ENCODE data around the gene MCCC1.
"Not testable (repeated sequence)": the region's sequence is repeated elsewhere in the genome, so short reads cannot be mapped to it uniquely, and the experiment has no call there.

Gene MCCC1

DNA sequence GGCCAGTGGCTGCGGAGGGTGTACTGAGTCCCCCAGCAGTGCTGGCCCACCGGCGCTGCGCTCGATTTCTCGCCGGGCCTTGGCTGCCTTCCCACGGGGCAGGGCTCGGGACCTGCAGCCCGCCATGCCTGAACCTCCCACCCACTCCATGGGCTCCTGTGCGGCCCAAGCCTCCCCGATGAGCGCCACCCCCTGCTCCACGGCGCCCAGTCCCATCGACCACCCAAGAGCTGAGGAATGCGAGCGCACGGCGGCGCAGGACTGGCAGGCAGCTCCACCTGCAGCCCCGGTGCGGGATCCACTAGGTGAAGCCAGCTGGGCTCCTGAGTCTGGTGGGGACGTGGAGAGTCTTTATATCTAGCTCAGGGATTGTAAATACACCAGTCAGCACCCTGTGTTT, 1.7 kb upstream of the MCCC1 start:
- DNase-seq = not testable (repeated sequence)

GRCh38 chr3:183100376-183100775, 1.1 kb upstream of the MCCC1 start:
- DNase-seq = no peak

DNA sequence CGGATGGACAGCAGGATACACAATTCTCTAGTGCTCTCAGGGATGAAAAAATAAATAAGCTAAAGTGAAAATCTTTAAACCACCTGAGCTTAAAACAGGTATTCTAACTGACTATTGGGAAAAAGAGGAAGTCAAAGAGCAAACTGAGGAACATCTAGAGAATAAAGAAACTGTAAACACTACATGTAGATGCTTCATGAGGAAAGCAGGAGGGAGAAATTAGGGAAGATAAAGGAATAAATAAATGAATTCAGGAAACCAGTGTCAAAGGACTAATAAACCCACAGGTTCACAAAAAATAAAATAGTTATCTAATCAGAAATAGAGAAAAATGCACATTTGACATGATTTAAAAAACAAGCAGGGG, 525 bp upstream of the MCCC1 start:
- DNase-seq = no peak

DNA sequence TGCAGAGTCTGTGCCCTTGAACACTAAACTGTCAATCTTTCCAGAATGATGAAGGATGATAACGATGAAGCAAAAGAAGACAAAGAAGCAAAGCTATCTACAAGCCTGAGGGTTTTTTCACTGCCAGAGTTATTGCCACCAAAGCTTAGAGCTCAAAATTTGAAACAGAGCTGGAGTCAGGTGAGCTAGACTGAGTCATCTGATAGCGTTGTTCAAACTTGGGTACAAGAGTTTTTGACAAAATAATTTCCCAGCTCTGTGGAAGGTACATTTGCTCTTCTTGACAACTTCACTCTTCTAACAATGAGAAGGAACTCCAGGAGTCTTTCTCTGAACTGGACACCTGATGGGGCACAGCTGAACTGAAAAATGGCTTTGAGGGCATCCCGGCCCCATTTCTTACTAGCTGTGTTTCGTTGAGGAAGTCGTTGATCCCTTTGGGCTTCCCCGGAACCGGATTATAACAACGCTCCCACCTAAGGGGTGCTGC, 715 bp downstream of the MCCC1 start:
- DNase-seq = no peak

GRCh38 chr3:183094711-183095110, 4.6 kb downstream of the MCCC1 start:
- DNase-seq = no peak

DNA sequence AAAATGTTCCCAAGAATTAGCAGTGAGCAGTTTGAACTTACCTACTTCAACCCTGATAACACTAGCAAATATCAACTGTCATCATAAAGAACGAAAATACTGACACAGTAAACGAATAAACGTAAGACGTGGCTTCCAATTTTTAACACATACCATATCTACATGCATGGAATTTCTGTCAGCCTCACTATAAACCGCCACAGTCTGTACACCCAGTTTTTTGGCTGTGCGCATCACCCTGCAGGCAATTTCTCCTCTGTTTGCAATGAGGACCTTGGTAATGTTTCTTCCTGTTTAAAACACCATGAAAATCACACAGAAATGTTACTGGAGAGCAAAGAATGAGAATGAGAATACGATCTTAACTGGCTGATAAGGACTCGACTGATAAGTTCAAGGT, 7.0 kb downstream of the MCCC1 start:
- no peak for DNase-seq

DNA sequence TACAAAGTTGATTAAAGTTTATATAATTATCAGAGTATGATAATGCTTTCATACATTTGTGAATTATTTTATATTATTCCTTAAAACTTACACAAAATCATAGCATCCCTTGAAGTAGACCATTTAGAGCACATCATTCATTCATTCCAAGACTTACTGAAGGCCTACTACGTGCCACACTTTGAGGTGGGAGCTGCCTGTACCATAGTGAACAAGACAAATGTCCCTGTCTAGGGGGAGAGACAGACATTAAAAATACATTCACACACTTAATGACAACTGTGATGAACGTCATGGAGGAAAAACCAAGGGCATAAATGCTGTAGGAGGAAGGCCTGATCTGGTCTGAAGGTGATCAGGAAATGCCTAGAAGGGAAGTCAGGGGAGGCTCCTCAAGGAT, 12.1 kb downstream of the MCCC1 start:
- DNase-seq = no peak

- peak; percentile 9 for DNase-seq
Measured at GRCh38 chr3:183085634-183086390, 13.5 kb downstream of the MCCC1 start.

GRCh38 chr3:183082355-183082915, 16.9 kb downstream of the MCCC1 start:
- DNase-seq = no peak

GRCh38 chr3:183081459-183082183, 17.7 kb downstream of the MCCC1 start:
- no peak for DNase-seq

GRCh38 chr3:183080628-183081027, 18.7 kb downstream of the MCCC1 start:
- no peak for DNase-seq

DNA sequence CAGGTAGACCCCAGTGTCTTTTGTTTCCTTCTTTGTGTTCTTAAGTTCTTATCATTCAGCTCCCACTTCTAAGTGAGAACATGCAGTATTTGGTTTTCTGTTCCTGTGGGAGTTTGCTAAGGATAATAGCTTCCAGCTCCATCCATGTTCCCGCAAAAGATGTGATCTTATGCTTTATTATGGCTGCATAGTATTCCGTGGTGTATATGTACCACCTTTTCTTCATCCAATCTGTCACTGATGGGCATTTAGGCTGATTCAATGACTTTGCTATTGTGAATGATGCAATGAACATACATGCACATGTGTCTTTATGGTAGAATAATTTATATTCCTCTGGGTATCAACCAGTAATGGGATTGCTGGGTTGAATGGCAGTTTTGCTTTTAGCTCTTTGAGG, 24.4 kb downstream of the MCCC1 start:
- DNase-seq = no peak

- DNase-seq = no peak
Measured at GRCh38 chr3:183074261-183074660, 25.0 kb downstream of the MCCC1 start.

GRCh38 chr3:183073839-183074238, 25.5 kb downstream of the MCCC1 start:
- DNase-seq = no peak

GRCh38 chr3:183070892-183071291, 28.4 kb downstream of the MCCC1 start:
- DNase-seq = no peak

DNA sequence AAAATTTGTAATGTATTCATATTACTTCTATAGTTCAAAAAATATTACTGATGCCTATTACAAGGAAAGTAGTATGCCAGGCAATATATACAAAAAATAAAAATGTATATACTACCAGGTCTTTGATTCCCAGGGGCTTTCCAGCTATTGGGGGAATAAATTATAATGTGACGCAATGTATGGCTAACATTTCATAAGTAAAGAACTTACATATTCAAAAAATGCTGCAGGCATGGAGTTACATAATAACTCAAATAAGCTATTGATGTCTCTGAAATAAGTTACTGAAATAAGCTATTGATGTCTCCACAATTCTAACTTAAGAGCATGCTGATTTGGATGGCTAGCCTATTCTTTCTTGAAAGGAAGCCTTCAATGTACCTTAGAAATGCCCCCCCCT, 30.2 kb downstream of the MCCC1 start:
- DNase-seq = no peak

DNA sequence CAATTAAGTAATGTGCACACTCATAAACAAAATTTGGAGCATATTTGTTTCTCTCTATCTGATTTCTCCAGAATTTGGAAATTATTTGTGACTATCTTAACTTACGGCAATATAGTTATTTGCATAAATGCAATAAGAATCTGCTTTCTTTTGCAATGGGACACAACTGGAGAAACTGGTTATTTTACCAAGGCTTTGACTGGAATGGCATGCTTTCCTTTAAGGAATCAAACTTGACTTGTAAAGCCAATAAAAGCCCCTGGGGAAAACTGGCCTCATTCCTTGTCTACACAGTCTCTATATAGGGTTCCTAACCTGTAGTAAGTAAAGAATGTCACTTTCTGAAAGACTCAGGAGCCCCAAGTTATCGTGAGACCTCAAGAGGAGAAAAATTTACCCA, 32.4 kb downstream of the MCCC1 start:
- not testable (repeated sequence) for DNase-seq

DNA sequence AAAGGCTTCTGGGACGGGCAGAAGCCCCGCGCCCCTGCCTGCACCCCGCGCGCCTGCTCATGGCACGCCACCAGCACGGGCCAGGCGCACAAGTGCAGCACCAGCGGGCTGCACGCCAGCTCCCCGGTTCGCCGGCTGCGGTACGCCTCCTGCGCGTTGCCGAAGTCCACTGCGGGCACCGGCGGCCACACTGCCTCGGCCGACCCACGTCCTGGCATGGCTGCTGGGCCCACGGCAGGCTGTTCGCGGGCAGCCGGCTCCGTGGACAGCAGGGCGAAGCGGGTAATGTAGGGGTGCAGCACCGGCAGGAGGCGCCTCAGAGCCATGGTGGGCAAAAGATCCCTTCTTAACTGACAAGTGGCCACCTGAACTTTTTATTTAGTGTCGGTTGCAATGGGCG, 34.8 kb downstream of the MCCC1 start:
- DNase-seq = no peak

GRCh38 chr3:183061391-183062172, 37.7 kb downstream of the MCCC1 start:
- DNase-seq = no peak

DNA sequence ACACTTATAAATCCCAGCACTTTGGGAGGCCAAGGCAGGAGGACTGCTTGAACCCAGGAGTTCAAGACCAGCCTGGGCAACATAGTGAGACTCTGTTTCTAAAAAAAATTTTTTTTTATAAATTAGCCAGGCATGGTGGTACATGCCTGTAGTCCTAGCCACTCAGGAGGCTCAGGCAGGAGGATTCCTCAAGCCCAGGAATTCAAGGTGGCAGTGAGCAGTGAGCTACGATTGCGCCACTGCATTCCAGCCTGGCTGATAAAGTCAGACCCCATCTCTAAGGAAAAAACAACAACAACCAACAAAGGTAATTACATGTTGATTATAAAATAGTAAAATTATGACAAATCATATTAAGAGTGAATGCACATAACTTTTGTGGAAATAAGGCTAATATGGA, 40.9 kb downstream of the MCCC1 start:
- no peak for DNase-seq

DNA sequence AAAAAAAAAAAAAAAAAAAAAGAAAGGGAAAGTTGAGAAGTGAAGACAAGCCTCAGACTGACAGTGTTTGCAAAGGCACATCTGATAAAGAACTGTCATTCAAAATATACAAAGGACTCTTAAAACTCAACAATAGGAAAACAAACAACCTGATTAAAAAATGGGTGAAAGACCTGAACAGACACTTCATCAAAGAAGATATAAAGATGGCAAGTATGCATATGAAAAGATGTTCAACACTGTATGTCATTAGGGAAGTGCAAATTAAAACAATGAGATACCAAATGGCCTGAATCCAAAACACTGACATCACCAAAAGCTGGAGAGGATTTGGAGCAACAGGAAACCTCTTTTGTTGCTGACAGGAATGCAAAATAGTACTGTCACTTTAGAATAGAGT, 48.6 kb downstream of the MCCC1 start:
- DNase-seq = no peak

GRCh38 chr3:183046883-183047282, 52.4 kb downstream of the MCCC1 start:
- DNase-seq = no peak

- no peak for DNase-seq
Measured at GRCh38 chr3:183044547-183045229, 54.6 kb downstream of the MCCC1 start.
